OCI-LY7 (cell line): Measurements from ENCODE around the gene ANK3. TPM values are rescaled to one million over a fixed set of nuclear protein-coding genes. Genes with fewer than 3 reads are reported as not detected.

Experiments used
- BruUV-seq: library from RNA; stranded (reverse); fragments of 400-500 nt; replicated peaks from 2 replicates; lab custom pipeline; 2021; lab: Mats Ljungman, UMichigan
- CTCF ChIA-PET: fragments of 300-600 bp; sonication (Branson Sonifier 250); formaldehyde crosslinking; loops from one replicate; lab custom pipeline; 2022; ENCODE audit warnings: antibody characterized with exemption; ENCODE audit not compliant: unreplicated experiment; lab: Charles Lee
- POLR2A ChIA-PET: fragments of 300-600 bp; sonication (Branson Sonifier 250); formaldehyde crosslinking; loops from one replicate; lab custom pipeline; 2022; ENCODE audit warnings: antibody characterized with exemption; lab: Charles Lee
- DNase-seq: peaks from one replicate; pipeline ENCODE4 v3.0.0-alpha.2; 2015; ENCODE audit warnings: low spot score
- H2AFZ ChIP-seq: fragments of 200-600 bp; sonication (generic), shearing (Covaris generic); 2 replicates; pipeline ENCODE4 v1.6.1; 2014; ENCODE audit warnings: mild to moderate bottlenecking, antibody characterized with exemption, low read length, moderate library complexity
- H3K27ac ChIP-seq: fragments of 200-600 bp; sonication (generic); 2 replicates; pipeline ENCODE4 v1.5.1; 2014; ENCODE audit warnings: mixed run types, low read depth, mild to moderate bottlenecking, moderate library complexity, low read length, inconsistent platforms; ENCODE audit not compliant: poor library complexity, severe bottlenecking
- H3K36me3 ChIP-seq: fragments of 200-600 bp; sonication (generic); 2 replicates; pipeline ENCODE4 v1.6.1; 2014; ENCODE audit warnings: mild to moderate bottlenecking, antibody characterized with exemption, low read length, moderate library complexity, mixed read lengths; ENCODE audit not compliant: insufficient read depth
- H3K4me1 ChIP-seq: fragments of 200-600 bp; sonication (generic); 2 replicates; pipeline ENCODE4 v1.5.1; 2014; ENCODE audit warnings: mild to moderate bottlenecking, low read length; ENCODE audit not compliant: insufficient read depth, poor library complexity, severe bottlenecking
- H3K4me2 ChIP-seq: fragments of 200-600 bp; sonication (generic); 2 replicates; pipeline ENCODE4 v1.6.1; 2014; ENCODE audit warnings: mild to moderate bottlenecking, low read length
- H3K4me3 ChIP-seq: fragments of 200-600 bp; sonication (generic); 2 replicates; pipeline ENCODE4 v1.5.1; 2014; ENCODE audit warnings: mild to moderate bottlenecking, low read depth, low read length; ENCODE audit not compliant: poor library complexity, severe bottlenecking
- H3K79me2 ChIP-seq: fragments of 200-600 bp; sonication (generic); 2 replicates; pipeline ENCODE4 v1.6.1; 2016; ENCODE audit warnings: low read depth, mild to moderate bottlenecking, low read length, moderate library complexity, mixed read lengths; ENCODE audit not compliant: insufficient read depth
- H3K9me2 ChIP-seq: fragments of 200-600 bp; sonication (generic); 2 replicates; pipeline ENCODE4 v1.6.1; 2016; ENCODE audit warnings: mild to moderate bottlenecking, low read length, mixed read lengths; ENCODE audit not compliant: insufficient read depth
- H3K9me3 ChIP-seq: fragments of 200-600 bp; sonication (generic); 2 replicates; pipeline ENCODE4 v1.6.1; 2014; ENCODE audit warnings: mild to moderate bottlenecking, mixed run types, low read length, mixed read lengths
- H4K20me1 ChIP-seq: fragments of 200-600 bp; sonication (generic); 2 replicates; pipeline ENCODE4 v1.6.1; 2014; ENCODE audit warnings: mild to moderate bottlenecking, antibody characterized with exemption, low read length, moderate library complexity, mixed read lengths; ENCODE audit not compliant: insufficient read depth
- EZH2phosphoT487 ChIP-seq: fragments of 200-600 bp; sonication (generic); IDR thresholded peaks from 2 replicates; pipeline ENCODE4 v1.6.1; 2018; ENCODE audit warnings: low read depth, borderline replicate concordance, mild to moderate bottlenecking, mixed run types, antibody characterized with exemption, low read length, moderate library complexity, mixed read lengths
- intact Hi-C: fragments of 100-400 bp; cut with micrococcal nuclease; formaldehyde crosslinking; loops from one replicate; pipeline ENCODE4 v1.10.0; 2022; ENCODE audit not compliant: unreplicated experiment
- total RNA-seq, 2 experiments: library from RNA; depleted of rRNA in 1 of 2; stranded (reverse); fragments of >200 nt in 1 of 2; shearing (Covaris generic) in 1 of 2; gene quantifications; 2 replicates each; pipeline ENCODE4 v1.2.3, GENCODE V29; 2014 to 2022
- TF ChIP-seq, protein P1 (sequence below): fragments of 200-600 bp; sonication (generic); conservative IDR thresholded peaks from 2 replicates; pipeline ENCODE4 v1.5.1; 2014; ENCODE audit warnings: mild to moderate bottlenecking, antibody characterized with exemption, low read length, moderate library complexity, mixed read lengths

Gene ANK3
- total RNA-seq, 2 experiments from 2014 or later: 0.13 to 0.49 TPM

DNA sequence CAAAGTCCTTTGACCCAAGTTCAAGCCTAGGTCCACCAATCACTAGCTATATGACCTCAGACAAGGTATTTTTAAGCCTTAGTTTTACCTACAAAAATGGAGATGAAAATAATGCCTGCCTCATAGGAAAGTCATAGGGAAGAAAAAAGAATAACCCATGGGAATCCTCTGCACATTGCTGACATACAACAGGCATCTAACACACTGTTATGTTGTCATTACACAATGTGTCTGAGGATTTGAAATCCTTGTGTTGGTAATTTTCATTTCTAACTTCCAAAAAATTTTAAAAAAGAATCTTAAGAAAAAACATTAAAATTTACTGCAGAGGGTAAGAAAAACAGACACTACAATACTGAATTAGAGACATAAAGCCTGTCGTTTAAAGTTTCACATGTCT is 5.7 kb downstream of the ANK3 start:
- no peaks in the 10 kb centered on the region for H3K4me1 ChIP-seq
- no peak overlapping the region for H3K27ac ChIP-seq
- H3K9me2 ChIP-seq: no peaks in the 10 kb centered on the region
- H3K79me2 ChIP-seq: no peaks in the 10 kb centered on the region
- no peaks in the 10 kb centered on the region for H3K9me3 ChIP-seq
- no peak for TF ChIP-seq EZH2phosphoT487
- TF ChIP-seq, protein P1, sequence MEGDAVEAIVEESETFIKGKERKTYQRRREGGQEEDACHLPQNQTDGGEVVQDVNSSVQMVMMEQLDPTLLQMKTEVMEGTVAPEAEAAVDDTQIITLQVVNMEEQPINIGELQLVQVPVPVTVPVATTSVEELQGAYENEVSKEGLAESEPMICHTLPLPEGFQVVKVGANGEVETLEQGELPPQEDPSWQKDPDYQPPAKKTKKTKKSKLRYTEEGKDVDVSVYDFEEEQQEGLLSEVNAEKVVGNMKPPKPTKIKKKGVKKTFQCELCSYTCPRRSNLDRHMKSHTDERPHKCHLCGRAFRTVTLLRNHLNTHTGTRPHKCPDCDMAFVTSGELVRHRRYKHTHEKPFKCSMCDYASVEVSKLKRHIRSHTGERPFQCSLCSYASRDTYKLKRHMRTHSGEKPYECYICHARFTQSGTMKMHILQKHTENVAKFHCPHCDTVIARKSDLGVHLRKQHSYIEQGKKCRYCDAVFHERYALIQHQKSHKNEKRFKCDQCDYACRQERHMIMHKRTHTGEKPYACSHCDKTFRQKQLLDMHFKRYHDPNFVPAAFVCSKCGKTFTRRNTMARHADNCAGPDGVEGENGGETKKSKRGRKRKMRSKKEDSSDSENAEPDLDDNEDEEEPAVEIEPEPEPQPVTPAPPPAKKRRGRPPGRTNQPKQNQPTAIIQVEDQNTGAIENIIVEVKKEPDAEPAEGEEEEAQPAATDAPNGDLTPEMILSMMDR: no peak
- ChIA-PET POLR2A (interaction anchor here (0.6 to 1.6 kb wide), 4 partner anchors 15 to 57 kb away, joined by 3 to 4 read pairs (median 4); no protein-coding TSS in a partner anchor), CTCF (no interaction called here)
- no TSS peak for BruUV-seq
- H3K4me3 ChIP-seq: no peak overlapping the region
- intact Hi-C loops: no loop called here
- no peak overlapping the region for H3K4me2 ChIP-seq
- no peak overlapping the region for H2AFZ ChIP-seq
- no peak for DNase-seq
- H4K20me1 ChIP-seq: no peaks in the 10 kb centered on the region
- H3K36me3 ChIP-seq: no peaks in the 10 kb centered on the region

DNA sequence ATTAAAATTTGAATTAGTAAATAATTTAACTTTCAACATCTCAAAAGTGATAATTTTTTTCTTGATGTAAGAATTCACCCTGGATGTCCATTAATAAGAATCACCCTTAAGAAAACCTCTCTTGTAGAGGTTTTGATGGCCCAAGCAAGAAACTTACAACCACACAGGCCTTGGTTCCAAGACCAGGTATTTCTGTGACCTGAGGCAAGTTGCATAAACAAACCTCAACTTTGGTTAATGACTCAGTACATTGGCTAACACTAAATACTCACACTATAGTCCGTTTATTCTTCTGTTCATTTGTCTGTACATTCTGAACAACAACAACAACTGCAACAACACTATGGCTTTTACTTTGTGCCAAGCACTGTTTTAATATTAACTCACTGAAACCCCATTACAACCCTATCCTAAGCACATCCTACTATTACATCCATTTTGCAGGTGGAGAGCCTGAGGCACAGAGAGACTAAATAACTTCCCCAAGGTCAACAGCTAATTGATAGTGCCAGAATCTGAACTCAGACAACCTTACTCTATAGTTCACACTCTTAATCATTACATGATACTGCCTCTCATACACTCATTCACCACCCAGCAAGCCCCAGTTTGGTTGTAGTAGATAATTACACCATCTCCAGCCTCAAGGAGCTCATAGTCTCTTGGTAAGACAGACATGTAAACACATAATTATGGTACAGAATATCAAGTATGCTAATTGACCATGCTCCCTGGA is 6.6 kb downstream of the ANK3 start:
- ChIA-PET CTCF (no interaction called here), POLR2A (interaction anchor here (0.7 to 1.6 kb wide), 3 partner anchors 14 to 24 kb away, joined by 3 to 4 read pairs (median 3); no protein-coding TSS in a partner anchor)
- DNase-seq: no peak
- Histone ChIP-seq H3K79me2 (no peaks in the 10 kb centered on the region), H3K9me3 (no peaks in the 10 kb centered on the region), H4K20me1 (no peaks in the 10 kb centered on the region), H3K27ac (no peak overlapping the region), H3K4me3 (no peak overlapping the region), H3K9me2 (no peaks in the 10 kb centered on the region), H2AFZ (no peak overlapping the region), H3K36me3 (no peaks in the 10 kb centered on the region), H3K4me1 (no peaks in the 10 kb centered on the region), H3K4me2 (no peak overlapping the region)
- no TSS peak for BruUV-seq
- intact Hi-C loops: no loop called here
- no peak for TF ChIP-seq EZH2phosphoT487
- TF ChIP-seq, protein P1: no peak

DNA sequence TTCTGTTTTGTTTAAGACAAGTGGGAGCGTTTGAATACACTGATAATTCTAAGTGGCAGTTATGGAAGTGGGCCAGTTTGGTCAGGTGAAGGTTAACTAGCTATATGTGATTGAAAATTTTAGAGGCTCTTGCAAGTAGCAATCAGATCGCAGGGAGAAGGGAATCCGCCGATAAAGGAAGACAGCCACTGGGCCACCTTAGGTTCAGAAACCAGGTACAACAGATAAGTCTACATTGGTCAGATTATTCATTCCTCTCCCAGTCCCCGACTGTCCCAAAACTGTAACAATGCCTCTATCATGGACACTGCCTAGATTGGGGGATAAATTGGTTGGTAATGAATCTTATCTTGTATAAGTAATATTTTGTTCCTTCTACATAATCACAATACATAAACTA is 8.9 kb downstream of the ANK3 start:
- H2AFZ ChIP-seq: no peak overlapping the region
- no peaks in the 10 kb centered on the region for H3K79me2 ChIP-seq
- no peaks in the 10 kb centered on the region for H4K20me1 ChIP-seq
- H3K27ac ChIP-seq: no peak overlapping the region
- H3K9me2 ChIP-seq: no peaks in the 10 kb centered on the region
- intact Hi-C loops: no loop called here
- TF ChIP-seq EZH2phosphoT487: no peak
- TF ChIP-seq, protein P1: no peak
- ChIA-PET CTCF (no interaction called here), POLR2A (interaction anchor here (0.6 to 2.2 kb wide), 2 partner anchors 21 to 169 kb away, joined by 6 to 7 read pairs; no protein-coding TSS in a partner anchor)
- BruUV-seq: no TSS peak
- no peaks in the 10 kb centered on the region for H3K36me3 ChIP-seq
- no peak overlapping the region for H3K4me3 ChIP-seq
- DNase-seq: no peak
- no peaks in the 10 kb centered on the region for H3K4me1 ChIP-seq
- no peak overlapping the region for H3K4me2 ChIP-seq
- H3K9me3 ChIP-seq: no peaks in the 10 kb centered on the region
